Tibial artery (tissue), 4 donors: ENCODE data around the gene YPEL3.

ENCODE experiments used
- DNase-seq, 2 donors: peaks; one replicate each; pipeline ENCODE4 v3.0.0-alpha.2; 2019
- H3K27ac ChIP-seq, 2 donors: fragments of 200-600 bp; sonication (generic) in 1 of 2; 1 replicate in 1 of 2; 2 replicates in 1 of 2; pipeline ENCODE4 v1.5.1; 2018 to 2019; ENCODE audit warnings: mild to moderate bottlenecking in 1 of 2
- H3K27me3 ChIP-seq, 2 donors: fragments of 200-600 bp; sonication (generic) in 1 of 2; one replicate each; pipeline versions ENCODE4 v1.5.1 to v1.6.0; 2016 to 2019
- H3K36me3 ChIP-seq, 3 donors: fragments of 200-600 bp; sonication (generic) in 2 of 3; one replicate each; pipeline ENCODE4 v1.5.1; 2016 to 2019; ENCODE audit warnings: mild to moderate bottlenecking in 2 of 3
- H3K4me1 ChIP-seq, 4 donors: fragments of 200-600 bp; sonication (generic) in 2 of 4; 1 replicate in 3 of 4; 2 replicates in 1 of 4; pipeline ENCODE4 v1.5.1; 2016 to 2019
- H3K4me3 ChIP-seq, 2 donors: fragments of 200-600 bp; sonication (generic) in 1 of 2; 1 replicate in 1 of 2; 2 replicates in 1 of 2; pipeline ENCODE4 v1.5.1; 2018 to 2019; ENCODE audit warnings: mild to moderate bottlenecking in 2 of 2
- H3K9me3 ChIP-seq, 3 donors: fragments of 200-600 bp; sonication (generic) in 1 of 3; one replicate each; pipeline ENCODE4 v1.5.1; 2016 to 2019
- intact Hi-C: fragments of 100-400 bp; cut with DNase I; formaldehyde crosslinking; loops from one replicate; pipeline ENCODE4 v1.15.0; 2023; ENCODE audit warnings: low total_unique reads
- TF ChIP-seq, protein P1 (sequence below), 2 experiments: fragments of 200-600 bp in 1 of 2; fragments of 450-650 bp in 1 of 2; IDR thresholded peaks; one replicate each; pipeline ENCODE4 v1.5.1; 2017 to 2019; ENCODE audit warnings: antibody characterized with exemption in 2 of 2, mild to moderate bottlenecking in 1 of 2, moderate library complexity in 1 of 2

The YPEL3 gene

DNA sequence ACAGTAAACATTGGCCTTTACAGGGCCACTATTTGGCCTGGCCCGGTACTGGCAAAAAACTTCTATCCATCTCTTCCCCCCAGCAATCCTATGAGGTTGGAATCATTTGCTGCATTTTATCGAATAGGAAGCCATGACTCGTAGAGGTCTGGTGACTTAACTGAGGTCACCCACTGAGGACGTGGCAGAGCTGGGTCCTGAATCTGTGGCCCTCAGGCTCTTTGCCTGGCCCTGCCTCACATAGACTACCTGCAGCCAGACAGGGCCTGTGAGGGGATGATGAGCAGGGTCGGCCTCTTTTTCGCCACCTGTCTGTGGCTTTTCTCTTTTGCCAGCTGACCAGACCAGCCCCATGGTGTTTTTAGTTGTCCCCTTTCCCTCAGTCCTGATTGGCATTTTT, 18.4 kb downstream of the YPEL3 start:
- peak overlapping the region in 1 of 2 donors; percentile 99 for H3K4me3 ChIP-seq
- H3K36me3 ChIP-seq = peaks cover 38 to 62% (median 61%) of the 10 kb centered on the region in 3 donors
- intact Hi-C loops = no loop called here
- no peaks in the 10 kb centered on the region for H3K9me3 ChIP-seq
- TF ChIP-seq, protein P1, sequence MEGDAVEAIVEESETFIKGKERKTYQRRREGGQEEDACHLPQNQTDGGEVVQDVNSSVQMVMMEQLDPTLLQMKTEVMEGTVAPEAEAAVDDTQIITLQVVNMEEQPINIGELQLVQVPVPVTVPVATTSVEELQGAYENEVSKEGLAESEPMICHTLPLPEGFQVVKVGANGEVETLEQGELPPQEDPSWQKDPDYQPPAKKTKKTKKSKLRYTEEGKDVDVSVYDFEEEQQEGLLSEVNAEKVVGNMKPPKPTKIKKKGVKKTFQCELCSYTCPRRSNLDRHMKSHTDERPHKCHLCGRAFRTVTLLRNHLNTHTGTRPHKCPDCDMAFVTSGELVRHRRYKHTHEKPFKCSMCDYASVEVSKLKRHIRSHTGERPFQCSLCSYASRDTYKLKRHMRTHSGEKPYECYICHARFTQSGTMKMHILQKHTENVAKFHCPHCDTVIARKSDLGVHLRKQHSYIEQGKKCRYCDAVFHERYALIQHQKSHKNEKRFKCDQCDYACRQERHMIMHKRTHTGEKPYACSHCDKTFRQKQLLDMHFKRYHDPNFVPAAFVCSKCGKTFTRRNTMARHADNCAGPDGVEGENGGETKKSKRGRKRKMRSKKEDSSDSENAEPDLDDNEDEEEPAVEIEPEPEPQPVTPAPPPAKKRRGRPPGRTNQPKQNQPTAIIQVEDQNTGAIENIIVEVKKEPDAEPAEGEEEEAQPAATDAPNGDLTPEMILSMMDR (IDR thresholded peaks at IDR 0.05) = no peak
- no peak overlapping the region for H3K27ac ChIP-seq
- H3K4me1 ChIP-seq = peaks cover 0 to 31% (median 23%) of the 10 kb centered on the region in 4 donors
- no peak for DNase-seq
- H3K27me3 ChIP-seq = no peaks in the 10 kb centered on the region

DNA sequence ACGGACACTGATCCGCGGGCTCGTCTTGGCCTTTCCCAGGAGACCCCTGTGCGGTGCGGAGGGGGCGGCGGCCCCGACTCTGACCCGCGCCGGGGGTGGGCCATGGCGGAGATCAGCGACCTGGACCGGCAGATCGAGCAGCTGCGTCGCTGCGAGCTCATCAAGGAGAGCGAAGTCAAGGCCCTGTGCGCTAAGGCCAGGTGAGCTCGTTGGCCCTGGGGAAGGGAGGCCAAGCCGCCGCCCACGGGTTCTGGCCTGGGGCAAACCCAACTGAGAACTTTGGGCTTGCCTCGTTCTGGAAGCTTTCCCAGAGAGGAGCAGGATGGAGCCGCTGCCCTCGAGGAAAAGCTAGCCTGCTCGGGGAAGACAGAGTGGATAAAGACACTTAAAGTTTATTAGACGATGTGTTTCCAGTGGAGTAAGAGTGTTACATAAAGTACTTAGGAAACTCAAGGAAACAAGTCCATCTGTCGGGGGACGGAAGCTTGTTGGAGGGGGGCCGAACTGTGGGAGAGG, 19.7 kb downstream of the YPEL3 start:
- Histone ChIP-seq H3K9me3 (no peaks in the 10 kb centered on the region), H3K4me1 (peaks cover 0 to 31% (median 23%) of the 10 kb centered on the region in 4 donors), H3K4me3 (peak overlapping the region; percentile 86 to 99), H3K27ac (peak overlapping the region; percentile 86 to 90), H3K27me3 (no peaks in the 10 kb centered on the region), H3K36me3 (peaks cover 36 to 61% (median 61%) of the 10 kb centered on the region in 3 donors)
- TF ChIP-seq, protein P1 (IDR thresholded peaks at IDR 0.05) = no peak
- DNase-seq = no peak
- intact Hi-C loops = no loop called here

DNA sequence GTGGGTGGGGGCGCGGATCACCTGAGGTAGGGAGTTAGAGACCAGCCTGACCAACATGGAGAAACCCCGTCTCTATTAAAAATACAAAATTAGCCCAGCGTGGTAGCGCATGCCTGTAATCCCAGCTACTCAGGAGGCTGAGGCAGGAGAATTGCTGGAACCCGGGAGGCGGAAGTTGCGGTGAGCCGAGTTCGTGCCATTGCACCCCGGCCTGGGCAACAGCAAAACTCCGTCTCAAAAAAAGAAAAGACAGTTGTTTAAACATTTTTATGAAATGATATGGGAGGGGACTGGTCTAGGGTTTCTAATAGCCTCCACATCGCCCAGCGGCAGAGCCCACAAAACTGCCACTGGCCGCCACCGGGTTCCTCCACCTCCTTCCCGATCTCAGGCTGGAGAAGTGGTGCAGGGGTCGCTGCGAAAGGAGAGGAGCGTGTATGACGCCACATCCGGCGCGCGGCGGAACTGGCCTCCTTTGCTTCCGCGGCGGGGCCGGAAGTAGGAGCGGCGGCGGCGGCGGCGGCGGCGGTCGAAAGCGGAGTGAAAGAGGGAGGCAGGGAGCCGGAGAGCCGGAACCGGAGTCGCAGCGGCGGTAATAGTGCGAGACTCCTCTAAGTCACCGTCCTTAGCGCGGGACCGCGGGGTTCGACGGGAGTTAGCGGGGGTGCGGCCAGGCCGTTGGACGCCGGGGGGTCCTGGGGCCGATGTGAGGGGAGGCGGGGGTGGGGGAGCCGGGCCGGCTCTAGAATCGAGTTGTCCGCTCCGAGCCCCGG, 20.3 kb downstream of the YPEL3 start, which contains the start of gene PPP4C:
Gene PPP4C (plus strand): TSS at position 492 of the 773 bp plus-strand sequence. CDS start 384 bp downstream, outside the sequence.
- intact Hi-C loops = no loop called here
- Histone ChIP-seq H3K27ac (peak within 1 kb of the TSS; percentile 86 to 90), H3K4me3 (peak within 1 kb of the TSS; percentile 86 to 99), H3K36me3 (peaks cover 36 to 61% (median 61%) of the 10 kb centered on the region in 3 donors), H3K4me1 (peaks cover 0 to 35% (median 24%) of the 10 kb centered on the region in 4 donors), H3K27me3 (no peaks in the 10 kb centered on the region), H3K9me3 (no peaks in the 10 kb centered on the region)
- DNase-seq = peak; percentile 89 to 94
- TF ChIP-seq, protein P1 (IDR thresholded peaks at IDR 0.05) = no peak

DNA sequence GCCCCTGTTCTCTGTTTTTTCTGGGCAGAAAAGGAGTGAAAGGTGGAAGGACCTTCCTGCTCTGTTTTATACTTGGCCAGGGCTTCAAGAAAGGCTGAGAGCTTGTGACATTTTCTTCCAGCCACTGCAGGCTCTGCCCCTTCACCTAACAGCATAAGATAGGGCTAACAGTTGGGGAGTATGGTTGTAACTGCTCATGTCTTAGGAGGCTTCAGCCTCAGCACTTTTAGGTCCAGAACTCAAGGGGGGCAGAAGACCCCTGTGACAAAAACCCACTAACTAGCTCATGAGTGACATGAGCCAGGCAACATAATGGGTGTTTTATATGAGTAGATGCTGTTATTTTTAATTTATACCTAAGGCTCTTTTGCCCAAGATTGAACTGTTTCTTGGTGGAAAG, 25.5 kb downstream of the YPEL3 start:
- peaks cover 66 to 73% (median 68%) of the 10 kb centered on the region in 3 donors for H3K36me3 ChIP-seq
- intact Hi-C loops = no loop called here
- H3K27me3 ChIP-seq = no peaks in the 10 kb centered on the region
- peak overlapping the region; percentile 45 to 96 for H3K27ac ChIP-seq
- no peak for DNase-seq
- TF ChIP-seq, protein P1 (IDR thresholded peaks at IDR 0.05) = no peak
- peaks cover 0 to 56% (median 46%) of the 10 kb centered on the region in 4 donors for H3K4me1 ChIP-seq
- no peak overlapping the region for H3K4me3 ChIP-seq
- H3K9me3 ChIP-seq = no peaks in the 10 kb centered on the region

DNA sequence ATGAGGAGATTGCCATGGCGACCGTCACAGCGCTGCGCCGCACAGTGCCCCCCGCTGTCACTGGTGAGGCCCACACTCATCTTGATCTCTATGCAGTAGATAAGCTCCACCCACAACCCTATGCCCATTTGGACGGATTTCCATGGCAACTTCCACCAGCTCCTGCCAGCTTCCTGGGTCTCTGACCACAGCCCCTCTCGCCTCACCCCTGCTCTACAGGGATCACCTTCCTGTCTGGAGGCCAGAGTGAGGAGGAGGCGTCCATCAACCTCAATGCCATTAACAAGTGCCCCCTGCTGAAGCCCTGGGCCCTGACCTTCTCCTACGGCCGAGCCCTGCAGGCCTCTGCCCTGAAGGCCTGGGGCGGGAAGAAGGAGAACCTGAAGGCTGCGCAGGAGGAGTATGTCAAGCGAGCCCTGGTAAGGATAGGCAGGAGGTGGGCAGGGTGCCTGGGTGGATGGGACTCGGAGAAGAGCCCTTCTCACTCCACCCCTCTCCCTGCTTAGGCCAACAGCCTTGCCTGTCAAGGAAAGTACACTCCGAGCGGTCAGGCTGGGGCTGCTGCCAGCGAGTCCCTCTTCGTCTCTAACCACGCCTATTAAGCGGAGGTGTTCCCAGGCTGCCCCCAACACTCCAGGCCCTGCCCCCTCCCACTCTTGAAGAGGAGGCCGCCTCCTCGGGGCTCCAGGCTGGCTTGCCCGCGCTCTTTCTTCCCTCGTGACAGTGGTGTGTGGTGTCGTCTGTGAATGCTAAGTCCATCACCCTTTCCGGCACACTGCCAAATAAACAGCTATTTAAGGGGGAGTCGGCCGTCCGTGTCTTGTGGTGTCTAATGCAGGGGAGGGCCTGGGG, 26.2 kb downstream of the YPEL3 start:
- no peaks in the 10 kb centered on the region for H3K9me3 ChIP-seq
- H3K4me3 ChIP-seq = peak overlapping the region in 1 of 2 donors; percentile 19
- peaks cover 66 to 73% (median 68%) of the 10 kb centered on the region in 3 donors for H3K36me3 ChIP-seq
- H3K4me1 ChIP-seq = peaks cover 0 to 49% (median 42%) of the 10 kb centered on the region in 4 donors
- intact Hi-C loops = no loop called here
- H3K27me3 ChIP-seq = no peaks in the 10 kb centered on the region
- peak overlapping the region; percentile 45 to 96 for H3K27ac ChIP-seq
- DNase-seq = no peak
- TF ChIP-seq, protein P1 (IDR thresholded peaks at IDR 0.05) = no peak
